ENCODE data around the gene PHF20.

DNA sequence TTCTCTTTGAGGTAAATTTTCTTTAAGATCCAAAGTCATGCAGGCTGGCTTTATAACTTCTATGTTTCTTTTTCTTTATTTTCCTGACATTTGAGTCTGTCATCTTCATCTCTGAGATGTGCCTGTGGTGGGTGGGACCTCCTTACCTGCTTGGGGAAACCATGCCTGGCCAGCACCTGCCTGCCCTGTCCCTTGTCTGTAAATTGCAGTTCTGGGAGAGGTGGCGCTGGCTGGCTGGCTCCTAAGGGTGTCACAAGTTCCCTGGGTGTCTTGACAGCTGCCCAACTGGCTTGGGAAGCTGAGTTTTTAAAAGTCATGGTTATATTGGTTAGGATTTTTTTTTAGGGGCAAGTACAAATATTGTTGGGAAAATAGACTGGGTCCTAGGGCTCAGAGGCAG, 146.2 kb downstream of the PHF20 start:
- TF ChIP-seq, protein P1, sequence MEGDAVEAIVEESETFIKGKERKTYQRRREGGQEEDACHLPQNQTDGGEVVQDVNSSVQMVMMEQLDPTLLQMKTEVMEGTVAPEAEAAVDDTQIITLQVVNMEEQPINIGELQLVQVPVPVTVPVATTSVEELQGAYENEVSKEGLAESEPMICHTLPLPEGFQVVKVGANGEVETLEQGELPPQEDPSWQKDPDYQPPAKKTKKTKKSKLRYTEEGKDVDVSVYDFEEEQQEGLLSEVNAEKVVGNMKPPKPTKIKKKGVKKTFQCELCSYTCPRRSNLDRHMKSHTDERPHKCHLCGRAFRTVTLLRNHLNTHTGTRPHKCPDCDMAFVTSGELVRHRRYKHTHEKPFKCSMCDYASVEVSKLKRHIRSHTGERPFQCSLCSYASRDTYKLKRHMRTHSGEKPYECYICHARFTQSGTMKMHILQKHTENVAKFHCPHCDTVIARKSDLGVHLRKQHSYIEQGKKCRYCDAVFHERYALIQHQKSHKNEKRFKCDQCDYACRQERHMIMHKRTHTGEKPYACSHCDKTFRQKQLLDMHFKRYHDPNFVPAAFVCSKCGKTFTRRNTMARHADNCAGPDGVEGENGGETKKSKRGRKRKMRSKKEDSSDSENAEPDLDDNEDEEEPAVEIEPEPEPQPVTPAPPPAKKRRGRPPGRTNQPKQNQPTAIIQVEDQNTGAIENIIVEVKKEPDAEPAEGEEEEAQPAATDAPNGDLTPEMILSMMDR (conservative IDR thresholded peaks at IDR 0.05 in 1 of 2, IDR thresholded peaks at IDR 0.05 in 1 of 2; ENCODE audit: extremely low read depth in 1 of 2, insufficient read depth in 1 of 2, low read depth in 1 of 2, low read length in 2 of 2): no peak
- TF ChIP-seq EZH2 (IDR thresholded peaks at IDR 0.05; ENCODE audit: borderline replicate concordance, low read length): no peak
